GM19324 (cell line): Measurements from ENCODE around the gene TBC1D10B.
"Not testable (repeated sequence)": the region's sequence is repeated elsewhere in the genome, so short reads cannot be mapped to it uniquely, and the experiment has no call there.

Experiments used
- ATAC-seq: cut with Tn5 transposase; IDR thresholded peaks from one replicate; pipeline ENCODE4 v1.9.1; 2021; ENCODE audit warnings: mild to moderate bottlenecking, moderate library complexity; ENCODE audit not compliant: unreplicated experiment, low FRiP score

Gene TBC1D10B

GRCh38 chr16:30397776-30398660 lies 27.7 kb upstream of the TBC1D10B start:
- ATAC-seq = no peak

- no peak for ATAC-seq
Observed at GRCh38 chr16:30397056-30397455, 26.8 kb upstream of the TBC1D10B start.

DNA sequence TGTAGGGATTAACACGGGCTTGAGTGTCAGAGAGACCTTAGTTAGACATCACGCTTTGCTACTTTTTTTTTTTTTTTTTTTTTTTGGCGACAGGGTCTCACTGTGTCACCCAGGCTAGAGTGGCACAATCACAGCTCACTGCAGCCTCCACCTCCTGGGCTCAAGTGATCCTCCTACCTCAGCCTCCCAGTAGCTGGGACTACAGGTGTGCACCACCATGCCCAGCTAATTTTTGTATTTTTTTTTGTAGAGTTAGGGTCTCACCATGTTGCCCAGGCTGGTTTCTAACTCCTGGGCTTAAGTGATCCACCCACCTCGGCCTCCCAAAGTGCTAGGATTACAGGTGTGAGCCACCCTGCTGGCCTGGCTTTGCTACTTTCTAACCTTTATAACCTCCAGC lies 26.3 kb upstream of the TBC1D10B start:
- not testable (repeated sequence) for ATAC-seq

DNA sequence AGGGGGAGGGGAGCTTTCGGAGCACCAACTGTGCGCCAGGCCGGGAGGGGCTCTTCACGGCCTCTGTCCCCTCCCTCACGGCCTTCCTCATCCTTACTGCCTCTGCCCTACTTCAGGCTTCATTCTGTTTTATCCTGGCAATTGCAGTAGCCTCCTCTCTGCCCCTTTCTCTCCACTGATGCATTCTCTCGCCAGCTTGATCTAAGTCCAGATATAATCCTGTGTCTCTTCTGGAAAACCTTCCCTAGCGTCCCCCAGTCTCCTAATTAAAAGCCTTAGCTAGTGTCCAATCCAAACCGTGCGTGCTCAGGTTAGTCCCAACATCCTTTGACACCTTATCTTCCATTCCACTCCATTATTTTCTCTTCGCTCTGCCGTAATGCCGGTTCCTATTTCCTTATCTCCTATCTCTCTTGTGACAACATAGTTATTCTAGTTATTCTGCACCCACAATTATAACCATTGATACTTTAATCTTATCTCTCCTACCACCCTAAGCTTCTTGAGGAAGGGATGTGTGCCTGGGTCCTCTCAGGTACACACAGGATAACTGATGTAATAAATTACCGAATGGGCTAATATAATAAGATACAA lies 25.8 kb upstream of the TBC1D10B start:
- ATAC-seq = no peak

DNA sequence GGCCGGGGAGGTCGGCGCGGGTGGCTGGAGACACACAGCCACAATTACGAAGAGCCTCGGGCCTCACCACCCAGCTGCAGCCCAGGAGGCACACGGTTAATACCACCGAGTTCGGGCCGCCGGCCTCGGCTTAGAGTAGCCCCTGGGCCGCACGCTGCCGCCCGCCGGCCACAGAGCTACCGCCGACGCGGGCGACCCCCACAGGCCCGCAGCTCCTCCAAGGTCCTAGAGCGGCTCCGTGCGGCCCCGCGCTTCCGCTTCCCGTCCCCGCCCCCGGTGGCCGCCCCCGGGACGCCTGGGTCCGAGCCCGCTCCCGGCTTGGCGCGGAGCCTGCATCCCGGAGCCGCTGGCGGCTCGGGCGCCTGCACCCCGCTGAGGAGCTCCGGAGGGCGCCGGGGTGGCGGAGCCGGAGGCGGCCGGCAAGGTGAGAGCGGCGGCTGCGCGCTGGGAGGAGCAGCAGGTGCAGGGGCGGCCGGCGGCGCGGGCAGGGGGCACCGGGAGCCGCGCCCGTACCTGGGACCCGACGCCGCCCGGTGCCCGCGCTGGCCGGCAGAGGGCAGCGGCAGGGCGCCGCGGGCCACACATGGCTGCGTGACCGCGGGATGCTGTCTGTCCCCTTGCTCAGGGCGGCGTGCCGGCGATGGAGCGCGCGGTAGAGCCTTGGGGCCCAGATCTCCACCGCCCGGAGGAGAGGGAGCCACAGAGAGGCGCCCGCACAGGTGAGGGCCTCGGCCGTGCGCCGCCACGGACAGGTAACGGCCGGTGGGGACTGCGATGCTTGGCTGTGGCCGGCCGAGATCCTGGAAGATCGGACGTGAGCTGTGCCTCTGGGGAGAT lies 25.1 kb upstream of the TBC1D10B start, which contains the start of gene ZNF48:
TSS of gene ZNF48 (plus strand) at position 266 of the 837 bp plus-strand sequence. CDS start at position 641, 375 bp downstream.
- peak; percentile 71 for ATAC-seq

- no peak for ATAC-seq
Observed at GRCh38 chr16:30394592-30395154, 24.4 kb upstream of the TBC1D10B start.

DNA sequence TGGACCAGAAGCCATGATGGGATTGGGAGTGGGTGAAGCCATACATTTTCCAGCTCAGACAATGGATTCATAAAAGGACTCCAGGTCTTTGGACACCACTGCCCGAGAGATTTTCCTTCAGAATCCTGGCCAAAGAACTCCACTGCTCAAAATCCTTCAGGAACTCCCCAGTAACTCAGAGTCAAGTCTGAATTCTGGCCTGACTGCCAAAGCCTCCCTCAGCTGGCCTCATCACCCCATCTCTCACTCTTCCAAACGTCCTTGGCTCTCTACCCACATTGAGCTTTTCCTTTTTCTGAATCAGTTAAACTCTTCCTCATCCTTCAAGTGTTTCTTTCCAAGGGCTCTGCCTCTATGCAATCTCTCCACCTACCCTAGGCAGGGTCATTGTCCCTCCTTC lies 13.2 kb upstream of the TBC1D10B start:
- ATAC-seq = no peak

- ATAC-seq = no peak
Observed at GRCh38 chr16:30382111-30382881, 12.0 kb upstream of the TBC1D10B start, which contains the start of gene SEPTIN1. SEPTIN1 (minus strand) TSS chr16:30382561; CDS start chr16:30382542, 19 bp downstream.

- no peak for ATAC-seq
Observed at GRCh38 chr16:30381291-30382041, 11.2 kb upstream of the TBC1D10B start.

DNA sequence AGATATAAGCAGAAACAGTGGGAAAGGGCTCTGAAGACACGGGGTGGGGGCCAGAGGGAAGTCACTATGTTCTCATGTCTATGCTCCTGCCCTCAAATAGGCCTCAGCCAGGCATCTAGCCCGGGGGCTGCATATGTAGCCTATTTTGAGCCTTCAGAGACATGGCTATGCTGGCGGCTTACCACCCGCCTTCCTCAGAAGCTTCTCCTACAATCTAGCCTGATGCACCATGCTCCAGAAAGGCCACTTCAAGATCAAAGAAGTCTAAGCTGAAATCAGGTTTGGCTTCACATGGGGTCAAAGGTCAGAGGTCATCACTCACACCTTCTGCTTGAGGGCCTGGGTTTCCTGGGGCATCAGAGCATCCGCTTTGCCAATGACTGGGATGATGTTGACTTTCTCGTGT lies 10.5 kb upstream of the TBC1D10B start:
- ATAC-seq = no peak

GRCh38 chr16:30380072-30380802 lies 9.9 kb upstream of the TBC1D10B start:
- no peak for ATAC-seq

GRCh38 chr16:30379158-30379783 lies 9.0 kb upstream of the TBC1D10B start:
- no peak for ATAC-seq

DNA sequence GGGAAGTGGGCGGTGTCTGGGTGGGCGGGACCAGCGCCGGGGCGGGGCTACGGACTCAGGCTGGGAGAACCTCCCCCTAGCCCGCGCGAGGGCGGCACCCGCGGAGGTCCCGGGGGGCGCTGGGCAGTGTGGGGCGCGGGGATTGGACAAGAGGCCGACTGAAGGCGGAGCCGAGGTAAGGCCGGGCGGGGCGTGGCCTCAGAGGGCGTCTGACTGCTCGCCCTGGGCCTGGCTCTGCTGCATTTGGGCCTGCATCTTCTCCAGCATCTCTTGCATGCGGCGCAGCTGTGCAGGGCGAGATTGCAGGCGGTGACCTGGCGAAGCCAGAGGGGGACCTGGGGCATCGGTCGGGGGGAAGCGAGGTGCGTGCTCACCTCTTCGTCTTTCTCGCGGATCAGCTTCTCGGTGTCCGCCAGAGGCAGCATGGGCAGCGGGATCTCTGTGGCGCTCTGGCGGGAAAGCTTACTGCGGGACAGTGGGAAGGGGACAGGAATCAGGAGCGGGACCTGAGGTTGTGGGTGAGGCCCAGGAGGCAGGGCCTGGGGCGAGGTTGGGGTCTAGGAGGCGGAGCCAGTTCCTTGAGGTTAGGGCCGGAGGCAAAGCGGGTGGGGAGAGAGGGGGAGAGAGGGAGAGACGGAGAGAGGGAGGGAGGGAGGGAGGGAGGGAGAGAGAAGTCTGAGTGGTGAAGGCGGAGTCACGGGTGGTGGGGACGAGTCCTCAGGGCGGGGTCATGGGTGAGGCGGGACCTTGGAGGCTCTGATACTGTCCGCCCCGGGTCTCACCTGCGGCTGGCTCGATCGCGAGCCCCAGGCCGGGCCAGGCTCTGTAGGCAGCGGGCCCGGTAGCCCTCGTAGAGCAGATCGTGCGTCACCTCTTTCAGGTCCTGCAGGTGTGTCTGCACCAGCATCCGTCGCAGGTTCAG lies 8.2 kb upstream of the TBC1D10B start:
- peak; percentile 86 for ATAC-seq

- ATAC-seq = peak; percentile 47
Observed at GRCh38 chr16:30377812-30378235, 7.5 kb upstream of the TBC1D10B start.

GRCh38 chr16:30377050-30377811 lies 6.9 kb upstream of the TBC1D10B start:
- no peak for ATAC-seq

DNA sequence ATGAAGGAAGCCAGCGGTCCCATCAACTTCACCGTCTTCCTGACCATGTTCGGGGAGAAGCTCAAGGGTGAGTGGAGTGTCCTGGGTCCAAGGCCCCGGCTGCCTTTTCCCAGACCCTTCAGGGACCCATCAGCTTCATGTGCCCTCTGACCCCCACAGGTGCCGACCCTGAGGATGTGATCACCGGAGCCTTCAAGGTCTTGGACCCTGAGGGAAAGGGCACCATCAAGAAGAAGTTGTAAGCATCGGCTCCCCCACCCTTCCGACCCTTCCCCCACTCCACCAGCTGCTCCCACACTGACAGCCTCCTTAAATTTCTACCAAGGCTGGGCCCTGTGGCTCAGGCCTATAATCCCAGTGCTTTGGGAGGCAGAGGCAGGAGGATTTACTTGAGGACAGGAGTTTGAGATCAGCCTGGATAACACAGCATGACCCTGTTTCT lies 6.2 kb upstream of the TBC1D10B start:
- ATAC-seq = no peak
